Heart left ventricle (tissue), 16 donors: ENCODE data around the gene C19orf73. TPM values are rescaled to one million over a fixed set of nuclear protein-coding genes. Genes with fewer than 3 reads are reported as not detected.

ENCODE experiments used
- ATAC-seq, 4 donors: fragments of 200-7000 bp; cut with Tn5 transposase; one replicate each; pipeline ENCODE4 v1.9.1; 2020 to 2022; ENCODE audit warnings: moderate library complexity in 4 of 4, mild to moderate bottlenecking in 3 of 4, moderate number of reproducible peaks in 1 of 4
- DNase-seq, 5 donors: peaks; one replicate each; pipeline ENCODE4 v3.0.0-alpha.2; 2020
- H3K27ac ChIP-seq, 12 donors: fragments of 200-600 bp; sonication (generic) in 4 of 12; one replicate each; pipeline versions ENCODE4 v1.5.0 to v1.8.0; 2016 to 2022; ENCODE audit warnings: mild to moderate bottlenecking in 2 of 12
- H3K27me3 ChIP-seq, 9 donors: fragments of 200-600 bp; sonication (generic) in 2 of 9; one replicate each; pipeline versions ENCODE4 v1.5.1 to v1.8.0; 2016 to 2022; ENCODE audit warnings: mild to moderate bottlenecking in 3 of 9
- H3K36me3 ChIP-seq, 9 donors: fragments of 200-600 bp; sonication (generic) in 2 of 9; one replicate each; pipeline versions ENCODE4 v1.5.0 to v1.8.0; 2018 to 2022; ENCODE audit warnings: mild to moderate bottlenecking in 2 of 9
- H3K4me1 ChIP-seq, 12 donors: fragments of 200-600 bp; sonication (generic) in 4 of 12; one replicate each; pipeline versions ENCODE4 v1.5.0 to v1.8.0; 2016 to 2022; ENCODE audit warnings: mild to moderate bottlenecking in 3 of 12
- H3K4me3 ChIP-seq, 12 donors: fragments of 200-600 bp; sonication (generic) in 4 of 12; one replicate each; pipeline versions ENCODE4 v1.5.0 to v1.8.0; 2017 to 2022; ENCODE audit warnings: mild to moderate bottlenecking in 9 of 12, moderate library complexity in 4 of 12
- H3K9me3 ChIP-seq, 12 donors: fragments of 200-600 bp; sonication (generic) in 4 of 12; one replicate each; pipeline versions ENCODE4 v1.5.0 to v1.8.0; 2016 to 2022; ENCODE audit warnings: mild to moderate bottlenecking in 1 of 12
- POLR2A ChIP-seq, 2 donors: fragments of 450-650 bp; IDR thresholded peaks; one replicate each; pipeline ENCODE4 v1.6.1; 2017; ENCODE audit warnings: antibody characterized with exemption in 2 of 2, mild to moderate bottlenecking in 2 of 2, moderate library complexity in 2 of 2
- WGBS, 4 donors: extraction: QIAGEN DNeasy Blood & Tissue Kit in 2 of 4; methylation state at CpG; one replicate each; pipeline versions ENCODE4 v1.1.5 to v1.1.7; 2013 to 2018; 5-methylcytosine and 5-hydroxymethylcytosine counted together
- intact Hi-C, 10 donors: fragments of 100-400 bp; cut with DNase I; formaldehyde crosslinking; loops; one replicate each; pipeline versions ENCODE4 v1.11.1 to v1.14.2; 2022
- polyA plus RNA-seq, 2 donors: library from polyadenylated mRNA; stranded (reverse); fragments of 200-250 nt; gene quantifications; one replicate each; pipeline ENCODE4 v1.2.3, GENCODE V29; 2013
- total RNA-seq, 9 donors: library from RNA; depleted of rRNA in 2 of 9; stranded (reverse); fragments of >200 nt in 2 of 9; fragmentation: NEBNext Ultra II Directional in 3 of 9; extraction: Animal tissue kit (Norgen Biotek cat#: 25700) in 3 of 9; gene quantifications; one replicate each; pipeline versions ENCODE4 v1.1.0 to v1.2.4, GENCODE V29; 2016 to 2023
- TF ChIP-seq, protein P1 (sequence below), 12 donors: fragments of 200-600 bp; sonication (generic) in 4 of 12; IDR thresholded peaks; one replicate each; pipeline versions ENCODE4 v1.5.0 to v1.8.0; 2018 to 2022; ENCODE audit warnings: antibody characterized with exemption in 12 of 12, mild to moderate bottlenecking in 5 of 12
- donor health status: ischemic (EF 13 %, LVEDD 7.1; RV severe dilation, severe dysfunction).
- donor health status: healthy with polysubstance abuse.
- donor health status: DM: no; HTN: yes; CAD: no.
- donor health status: DM: no; HTN: no; CAD: no.
- donor health status: ischemic (EF 25% LVEDD 6.9; RV normal size, moderate dysfunction).
- donor health status: ischemic (EF 25% LVEDD 5.7; RV mildly dilated, moderate dysfunction).
- donor health status: healthy.
- donor health status: DM: yes; HTN: yes; CAD: no.
- donor health status: ischemic (EF 35%, LVEDD 5.7; RV mildly dilated, moderate dysfunction).
- donor health status: nonischemic (EF 11% LVEDD 7.7; RV severe dilation, severe dysfunction).
- donor health status: DM: yes; HTN: yes; CAD: no.
- donor health status: PGD.
- donor health status: ischemic (EF 29% LVEDD 5.4; RV normal size, mild dysfunction).
- donor health status: nonischemic (EF 23%, LVEDD 6.1; RV moderate dilation, normal function).

Gene C19orf73
- total and polyA plus RNA-seq, 11 donors: 0.69 to 3.8 (median 1.4) TPM

DNA sequence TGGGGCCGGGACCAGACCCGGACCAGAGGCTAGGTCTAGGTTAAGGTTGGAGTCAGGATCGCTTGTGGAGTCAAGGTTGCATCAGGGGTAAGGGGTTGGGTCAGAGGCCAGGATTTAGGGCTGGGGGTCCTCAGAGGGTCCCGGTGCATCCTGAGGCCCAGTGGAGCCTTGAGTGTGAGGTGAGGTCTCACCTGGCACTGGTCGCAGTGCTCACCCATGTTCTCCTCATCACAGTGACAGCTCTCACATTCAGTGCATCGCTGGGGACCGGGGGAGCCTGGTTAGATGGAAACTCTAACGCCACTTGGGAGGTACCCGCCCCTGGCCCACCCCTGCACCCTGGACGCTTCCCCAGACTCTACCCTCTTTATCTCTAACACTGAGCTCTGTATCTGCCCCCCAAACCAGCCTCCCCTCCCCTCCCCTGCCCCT, 33.2 kb upstream of the C19orf73 start:
- Histone ChIP-seq H3K4me1 (peaks cover 0 to 38% (median 25%) of the 10 kb centered on the region in 12 donors), H3K27me3 (peaks cover 0 to 21% (median 0%) of the 10 kb centered on the region in 9 donors), H3K9me3 (no peaks in the 10 kb centered on the region), H3K36me3 (no peaks in the 10 kb centered on the region), H3K4me3 (peak overlapping the region; percentile 32 to 92 (median 71)), H3K27ac (peak overlapping the region in 10 of 12 donors; percentile 5 to 100 (median 88))
- DNase-seq (peak in 1 of 5 donors; percentile 53), ATAC-seq (no peak)
- intact Hi-C loops: loop anchor here in 2 of 10 donors (5.0 to 10.0 kb wide), 2 partner anchors 35 to 277 kb away; partner anchors contain the start of genes C19orf73 (in 1 of the 2), PPFIA3 (in 1 of the 2) and PPP1R15A (in 1 of the 2)
- TF ChIP-seq, protein P1, sequence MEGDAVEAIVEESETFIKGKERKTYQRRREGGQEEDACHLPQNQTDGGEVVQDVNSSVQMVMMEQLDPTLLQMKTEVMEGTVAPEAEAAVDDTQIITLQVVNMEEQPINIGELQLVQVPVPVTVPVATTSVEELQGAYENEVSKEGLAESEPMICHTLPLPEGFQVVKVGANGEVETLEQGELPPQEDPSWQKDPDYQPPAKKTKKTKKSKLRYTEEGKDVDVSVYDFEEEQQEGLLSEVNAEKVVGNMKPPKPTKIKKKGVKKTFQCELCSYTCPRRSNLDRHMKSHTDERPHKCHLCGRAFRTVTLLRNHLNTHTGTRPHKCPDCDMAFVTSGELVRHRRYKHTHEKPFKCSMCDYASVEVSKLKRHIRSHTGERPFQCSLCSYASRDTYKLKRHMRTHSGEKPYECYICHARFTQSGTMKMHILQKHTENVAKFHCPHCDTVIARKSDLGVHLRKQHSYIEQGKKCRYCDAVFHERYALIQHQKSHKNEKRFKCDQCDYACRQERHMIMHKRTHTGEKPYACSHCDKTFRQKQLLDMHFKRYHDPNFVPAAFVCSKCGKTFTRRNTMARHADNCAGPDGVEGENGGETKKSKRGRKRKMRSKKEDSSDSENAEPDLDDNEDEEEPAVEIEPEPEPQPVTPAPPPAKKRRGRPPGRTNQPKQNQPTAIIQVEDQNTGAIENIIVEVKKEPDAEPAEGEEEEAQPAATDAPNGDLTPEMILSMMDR (IDR thresholded peaks at IDR 0.05): no peak
- no peak for TF ChIP-seq POLR2A (IDR thresholded peaks at IDR 0.05)
- 14 to 26% (median 22%) methylated on average over 10 of the region's 10 CpGs for WGBS, 4 donors

DNA sequence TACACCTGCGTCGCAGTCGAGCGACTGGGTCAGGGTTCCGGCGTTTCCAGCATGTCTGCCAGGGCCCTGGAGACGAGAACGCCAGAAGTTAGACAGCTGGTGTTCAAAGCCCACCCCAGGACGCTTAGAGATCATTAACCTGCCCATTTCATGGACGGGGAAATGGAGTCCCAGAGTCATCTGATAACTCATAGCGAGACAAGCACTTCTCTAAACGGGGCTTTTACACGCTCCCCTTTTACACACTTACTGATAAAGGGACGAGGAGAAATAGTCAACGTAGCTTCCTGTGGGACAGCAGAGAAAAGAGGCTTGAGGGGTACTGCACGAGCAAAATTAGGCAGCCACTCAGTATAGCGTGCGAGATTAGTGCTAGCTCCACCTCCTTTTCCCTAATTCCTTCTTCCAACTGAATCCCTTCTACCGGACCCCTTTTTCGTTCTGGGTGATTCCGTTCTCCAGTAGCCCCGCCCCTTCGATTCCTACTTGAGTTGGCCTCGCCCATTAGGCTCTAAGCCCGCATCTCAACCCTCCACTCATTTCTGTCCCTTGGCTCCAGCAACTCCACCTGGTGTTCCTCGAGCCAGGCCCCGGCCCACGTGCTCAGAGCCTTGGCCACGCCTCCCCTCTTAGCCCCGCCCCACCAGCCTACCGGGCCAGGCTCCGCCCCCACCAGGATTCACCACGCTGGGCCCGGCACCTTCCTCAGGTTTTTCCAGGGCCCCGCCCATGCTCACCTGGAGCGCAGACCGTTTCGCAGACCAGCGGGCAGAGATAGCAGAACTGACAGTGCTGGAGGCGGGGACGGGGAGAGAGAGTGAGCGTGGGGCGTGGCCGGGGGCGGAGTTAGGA, 32.5 kb upstream of the C19orf73 start:
- DNase-seq: peak; percentile 55 to 78 (median 67)
- Histone ChIP-seq H3K36me3 (no peaks in the 10 kb centered on the region), H3K4me3 (peak overlapping the region in 11 of 12 donors; percentile 41 to 92 (median 72)), H3K4me1 (peaks cover 0 to 41% (median 26%) of the 10 kb centered on the region in 12 donors), H3K9me3 (no peaks in the 10 kb centered on the region), H3K27ac (peak overlapping the region in 10 of 12 donors; percentile 5 to 100 (median 88)), H3K27me3 (peaks cover 0 to 21% (median 0%) of the 10 kb centered on the region in 9 donors)
- no peak for TF ChIP-seq POLR2A (IDR thresholded peaks at IDR 0.05)
- TF ChIP-seq, protein P1 (IDR thresholded peaks at IDR 0.05): no peak
- intact Hi-C loops: loop anchor here in 3 of 10 donors (2.0 to 10.0 kb wide), 3 partner anchors 33 to 277 kb away; partner anchors contain the start of genes C19orf73 (in 2 of the 3), PPFIA3 (in 2 of the 3) and PPP1R15A (in 1 of the 3)
- peak in 2 of 4 donors; percentile 1 for ATAC-seq
- 10 to 12% (median 11%) methylated on average over 37 to 45 of the region's 45 CpGs for WGBS, 4 donors

DNA sequence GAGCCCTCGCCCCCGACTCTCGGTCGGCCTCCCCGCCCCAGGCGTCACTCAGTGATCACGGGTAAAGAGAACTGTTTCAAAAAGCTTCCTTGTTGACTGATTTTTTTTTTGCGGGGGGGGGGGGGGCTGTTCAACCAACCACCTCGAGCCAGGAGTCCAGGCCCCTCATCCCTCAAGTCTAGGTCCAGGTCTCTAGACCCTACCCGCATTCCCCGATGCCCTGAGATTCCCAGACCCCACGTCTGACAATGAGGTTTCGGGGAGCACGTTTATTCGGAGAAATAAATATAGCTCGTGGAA, 32.0 kb upstream of the C19orf73 start:
- peaks cover 0 to 21% (median 0%) of the 10 kb centered on the region in 9 donors for H3K27me3 ChIP-seq
- WGBS, 4 donors: 9 to 13% (median 10%) methylated on average over 15 to 16 of the region's 16 CpGs
- H3K4me1 ChIP-seq: peaks cover 0 to 47% (median 32%) of the 10 kb centered on the region in 12 donors
- TF ChIP-seq, protein P1 (IDR thresholded peaks at IDR 0.05): no peak
- no peak for TF ChIP-seq POLR2A (IDR thresholded peaks at IDR 0.05)
- no peaks in the 10 kb centered on the region for H3K36me3 ChIP-seq
- peak overlapping the region; percentile 50 to 92 (median 74) for H3K4me3 ChIP-seq
- intact Hi-C loops: loop anchor here in 3 of 10 donors (2.0 to 10.0 kb wide), 3 partner anchors 32 to 276 kb away; partner anchors contain the start of genes C19orf73 (in 2 of the 3), PPFIA3 (in 2 of the 3) and PPP1R15A (in 1 of the 3)
- no peak for ATAC-seq
- DNase-seq: peak in 1 of 5 donors; percentile 20
- no peaks in the 10 kb centered on the region for H3K9me3 ChIP-seq
- peak overlapping the region in 11 of 12 donors; percentile 70 to 100 (median 87) for H3K27ac ChIP-seq
